ENCODE data around the gene PRDM16. TPM values are rescaled to one million over a fixed set of nuclear protein-coding genes. Genes with fewer than 3 reads are reported as not detected.

Gene PRDM16
- total and polyA plus RNA-seq, 2 of the 13 experiments (the other 11 are each of a cell fraction or from before 2014, with no cell fraction given): 0.15 to 0.81 TPM

DNA sequence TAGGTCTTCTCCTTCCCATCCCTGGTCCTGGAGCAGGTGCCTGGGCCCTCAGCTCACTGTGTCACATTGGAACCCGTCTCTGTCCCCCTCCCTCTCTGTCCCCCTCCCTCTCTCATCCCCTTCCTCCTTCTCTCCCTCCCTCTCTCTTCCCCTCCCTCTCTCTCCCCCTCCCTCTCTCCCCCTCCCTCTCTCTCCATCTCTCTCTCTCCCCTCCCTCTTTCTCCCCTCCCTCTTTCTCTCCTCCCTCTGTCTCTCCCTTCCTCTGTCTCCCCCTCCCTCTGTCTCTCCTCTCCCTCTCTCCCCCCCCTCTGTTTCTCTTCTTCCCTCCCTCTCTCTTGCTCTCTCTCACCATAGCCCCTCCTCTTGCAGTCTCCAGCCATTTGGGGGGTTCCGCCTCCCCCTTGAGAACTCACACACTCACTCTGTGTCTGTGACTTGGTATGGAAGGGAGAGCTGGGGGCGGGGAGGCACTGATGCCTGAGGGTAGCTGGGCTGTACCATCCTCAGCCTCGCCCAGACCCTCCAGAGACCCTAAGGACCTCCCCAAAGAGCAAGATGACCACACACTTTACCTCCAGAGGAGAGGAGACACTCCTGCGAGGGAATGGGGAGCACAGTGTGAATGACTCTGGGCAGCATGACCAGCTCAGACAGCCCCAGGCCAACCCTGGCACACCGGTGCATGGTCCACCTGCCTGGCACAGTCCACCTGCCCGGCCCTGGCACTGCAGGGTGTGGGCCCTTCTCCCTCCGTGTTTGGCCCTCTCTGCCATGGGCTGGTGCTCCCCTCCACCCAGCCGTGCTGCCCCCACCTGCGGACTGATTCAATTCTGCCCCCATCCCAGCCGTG is 282.7 kb downstream of the PRDM16 start:
- BruUV-seq (replicated peaks): no TSS peak
- ChIA-PET CTCF (ENCODE audit: low intra/inter-chr PET ratio, low total read pairs) (interaction anchor here (2.8 kb wide), 1 partner anchor 58 kb away, joined by 7 read pairs; no protein-coding TSS in a partner anchor), POLR2A (interaction anchor here (1.5 to 5.4 kb wide), 4 partner anchors 12 to 58 kb away, joined by 5 to 78 read pairs (median 54); no protein-coding TSS in a partner anchor)
- Histone ChIP-seq H3K79me2 (ENCODE audit: insufficient read depth, low read length) (no peaks in the 10 kb centered on the region), H3K4me3 (replicated peaks in 1 of 3; ENCODE audit: insufficient read depth in 1 of 3, low read depth in 2 of 3, low read length in 3 of 3) (no peak overlapping the region), H3K4me1 (ENCODE audit: insufficient read depth, low read length) (peaks cover 88% of the 10 kb centered on the region), H4K20me1 (ENCODE audit: insufficient read depth, low read length) (no peaks in the 10 kb centered on the region), H2AFZ (ENCODE audit: low read length) (no peak overlapping the region), H3K27ac (ENCODE audit: extremely low read length, insufficient read depth, low read length) (no peak overlapping the region), H3K4me2 (ENCODE audit: low read depth, low read length) (peak overlapping the region; percentile 62; the same call in 1 of the 2 replicates), H3K9ac (ENCODE audit: insufficient read depth, low read depth, low read length) (no peak overlapping the region), H3K36me3 (replicated peaks in 1 of 2; ENCODE audit: control insufficient read depth in 1 of 2, insufficient read depth in 2 of 2, low read length in 2 of 2) (no peaks in the 10 kb centered on the region), H3K27me3 (ENCODE audit: control insufficient read depth in 1 of 2, insufficient read depth in 2 of 2, low read length in 2 of 2) (no peaks in the 10 kb centered on the region), H3K9me3 (ENCODE audit: low read length) (no peaks in the 10 kb centered on the region)
- intact Hi-C loops (cut with micrococcal nuclease; ENCODE audit: unreplicated experiment) (no loop called here), in situ Hi-C loops (cut with HindIII; ENCODE audit: extremely low pct_ligation_motif_present, low pct_unique_long_range_greater_than_20kb) (no loop called here)
- DNase-seq (ENCODE audit: low spot score) (no peak), ATAC-seq (no peak), FAIRE-seq (no peak)
- WGBS (ENCODE audit: low lambda C conversion rate): 85% methylated on average over 8 of the region's 11 CpGs
- TF ChIP-seq NFKB2 (CRISPR knock-in tag; IDR thresholded peaks at IDR 0.05; ENCODE audit: borderline replicate concordance): no peak
- no peak for TF ChIP-seq ZKSCAN8 (CRISPR knock-in tag; IDR thresholded peaks at IDR 0.05; ENCODE audit: borderline replicate concordance)
- TF ChIP-seq ZNF660 (CRISPR knock-in tag; IDR thresholded peaks at IDR 0.05; ENCODE audit: borderline replicate concordance, low read depth): no peak
- TF ChIP-seq, protein P1, sequence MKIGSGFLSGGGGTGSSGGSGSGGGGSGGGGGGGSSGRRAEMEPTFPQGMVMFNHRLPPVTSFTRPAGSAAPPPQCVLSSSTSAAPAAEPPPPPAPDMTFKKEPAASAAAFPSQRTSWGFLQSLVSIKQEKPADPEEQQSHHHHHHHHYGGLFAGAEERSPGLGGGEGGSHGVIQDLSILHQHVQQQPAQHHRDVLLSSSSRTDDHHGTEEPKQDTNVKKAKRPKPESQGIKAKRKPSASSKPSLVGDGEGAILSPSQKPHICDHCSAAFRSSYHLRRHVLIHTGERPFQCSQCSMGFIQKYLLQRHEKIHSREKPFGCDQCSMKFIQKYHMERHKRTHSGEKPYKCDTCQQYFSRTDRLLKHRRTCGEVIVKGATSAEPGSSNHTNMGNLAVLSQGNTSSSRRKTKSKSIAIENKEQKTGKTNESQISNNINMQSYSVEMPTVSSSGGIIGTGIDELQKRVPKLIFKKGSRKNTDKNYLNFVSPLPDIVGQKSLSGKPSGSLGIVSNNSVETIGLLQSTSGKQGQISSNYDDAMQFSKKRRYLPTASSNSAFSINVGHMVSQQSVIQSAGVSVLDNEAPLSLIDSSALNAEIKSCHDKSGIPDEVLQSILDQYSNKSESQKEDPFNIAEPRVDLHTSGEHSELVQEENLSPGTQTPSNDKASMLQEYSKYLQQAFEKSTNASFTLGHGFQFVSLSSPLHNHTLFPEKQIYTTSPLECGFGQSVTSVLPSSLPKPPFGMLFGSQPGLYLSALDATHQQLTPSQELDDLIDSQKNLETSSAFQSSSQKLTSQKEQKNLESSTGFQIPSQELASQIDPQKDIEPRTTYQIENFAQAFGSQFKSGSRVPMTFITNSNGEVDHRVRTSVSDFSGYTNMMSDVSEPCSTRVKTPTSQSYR (CRISPR knock-in tag; IDR thresholded peaks at IDR 0.05; ENCODE audit: borderline replicate concordance): no peak
- TF ChIP-seq MAFF (IDR thresholded peaks at IDR 0.05; ENCODE audit: low read depth, low read length): no peak
- TF ChIP-seq, protein P2, sequence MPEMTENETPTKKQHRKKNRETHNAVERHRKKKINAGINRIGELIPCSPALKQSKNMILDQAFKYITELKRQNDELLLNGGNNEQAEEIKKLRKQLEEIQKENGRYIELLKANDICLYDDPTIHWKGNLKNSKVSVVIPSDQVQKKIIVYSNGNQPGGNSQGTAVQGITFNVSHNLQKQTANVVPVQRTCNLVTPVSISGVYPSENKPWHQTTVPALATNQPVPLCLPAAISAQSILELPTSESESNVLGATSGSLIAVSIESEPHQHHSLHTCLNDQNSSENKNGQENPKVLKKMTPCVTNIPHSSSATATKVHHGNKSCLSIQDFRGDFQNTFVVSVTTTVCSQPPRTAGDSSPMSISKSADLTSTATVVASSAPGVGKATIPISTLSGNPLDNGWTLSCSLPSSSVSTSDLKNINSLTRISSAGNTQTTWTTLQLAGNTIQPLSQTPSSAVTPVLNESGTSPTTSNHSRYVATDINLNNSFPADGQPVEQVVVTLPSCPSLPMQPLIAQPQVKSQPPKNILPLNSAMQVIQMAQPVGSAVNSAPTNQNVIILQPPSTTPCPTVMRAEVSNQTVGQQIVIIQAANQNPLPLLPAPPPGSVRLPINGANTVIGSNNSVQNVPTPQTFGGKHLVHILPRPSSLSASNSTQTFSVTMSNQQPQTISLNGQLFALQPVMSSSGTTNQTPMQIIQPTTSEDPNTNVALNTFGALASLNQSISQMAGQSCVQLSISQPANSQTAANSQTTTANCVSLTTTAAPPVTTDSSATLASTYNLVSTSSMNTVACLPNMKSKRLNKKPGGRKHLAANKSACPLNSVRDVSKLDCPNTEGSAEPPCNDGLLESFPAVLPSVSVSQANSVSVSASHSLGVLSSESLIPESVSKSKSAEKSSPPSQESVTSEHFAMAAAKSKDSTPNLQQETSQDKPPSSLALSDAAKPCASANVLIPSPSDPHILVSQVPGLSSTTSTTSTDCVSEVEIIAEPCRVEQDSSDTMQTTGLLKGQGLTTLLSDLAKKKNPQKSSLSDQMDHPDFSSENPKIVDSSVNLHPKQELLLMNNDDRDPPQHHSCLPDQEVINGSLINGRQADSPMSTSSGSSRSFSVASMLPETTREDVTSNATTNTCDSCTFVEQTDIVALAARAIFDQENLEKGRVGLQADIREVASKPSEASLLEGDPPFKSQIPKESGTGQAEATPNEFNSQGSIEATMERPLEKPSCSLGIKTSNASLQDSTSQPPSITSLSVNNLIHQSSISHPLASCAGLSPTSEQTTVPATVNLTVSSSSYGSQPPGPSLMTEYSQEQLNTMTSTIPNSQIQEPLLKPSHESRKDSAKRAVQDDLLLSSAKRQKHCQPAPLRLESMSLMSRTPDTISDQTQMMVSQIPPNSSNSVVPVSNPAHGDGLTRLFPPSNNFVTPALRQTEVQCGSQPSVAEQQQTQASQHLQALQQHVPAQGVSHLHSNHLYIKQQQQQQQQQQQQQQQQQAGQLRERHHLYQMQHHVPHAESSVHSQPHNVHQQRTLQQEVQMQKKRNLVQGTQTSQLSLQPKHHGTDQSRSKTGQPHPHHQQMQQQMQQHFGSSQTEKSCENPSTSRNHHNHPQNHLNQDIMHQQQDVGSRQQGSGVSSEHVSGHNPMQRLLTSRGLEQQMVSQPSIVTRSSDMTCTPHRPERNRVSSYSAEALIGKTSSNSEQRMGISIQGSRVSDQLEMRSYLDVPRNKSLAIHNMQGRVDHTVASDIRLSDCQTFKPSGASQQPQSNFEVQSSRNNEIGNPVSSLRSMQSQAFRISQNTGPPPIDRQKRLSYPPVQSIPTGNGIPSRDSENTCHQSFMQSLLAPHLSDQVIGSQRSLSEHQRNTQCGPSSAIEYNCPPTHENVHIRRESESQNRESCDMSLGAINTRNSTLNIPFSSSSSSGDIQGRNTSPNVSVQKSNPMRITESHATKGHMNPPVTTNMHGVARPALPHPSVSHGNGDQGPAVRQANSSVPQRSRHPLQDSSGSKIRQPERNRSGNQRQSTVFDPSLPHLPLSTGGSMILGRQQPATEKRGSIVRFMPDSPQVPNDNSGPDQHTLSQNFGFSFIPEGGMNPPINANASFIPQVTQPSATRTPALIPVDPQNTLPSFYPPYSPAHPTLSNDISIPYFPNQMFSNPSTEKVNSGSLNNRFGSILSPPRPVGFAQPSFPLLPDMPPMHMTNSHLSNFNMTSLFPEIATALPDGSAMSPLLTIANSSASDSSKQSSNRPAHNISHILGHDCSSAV (CRISPR knock-in tag; IDR thresholded peaks at IDR 0.05; ENCODE audit: borderline replicate concordance): no peak
- TF ChIP-seq, protein P3, sequence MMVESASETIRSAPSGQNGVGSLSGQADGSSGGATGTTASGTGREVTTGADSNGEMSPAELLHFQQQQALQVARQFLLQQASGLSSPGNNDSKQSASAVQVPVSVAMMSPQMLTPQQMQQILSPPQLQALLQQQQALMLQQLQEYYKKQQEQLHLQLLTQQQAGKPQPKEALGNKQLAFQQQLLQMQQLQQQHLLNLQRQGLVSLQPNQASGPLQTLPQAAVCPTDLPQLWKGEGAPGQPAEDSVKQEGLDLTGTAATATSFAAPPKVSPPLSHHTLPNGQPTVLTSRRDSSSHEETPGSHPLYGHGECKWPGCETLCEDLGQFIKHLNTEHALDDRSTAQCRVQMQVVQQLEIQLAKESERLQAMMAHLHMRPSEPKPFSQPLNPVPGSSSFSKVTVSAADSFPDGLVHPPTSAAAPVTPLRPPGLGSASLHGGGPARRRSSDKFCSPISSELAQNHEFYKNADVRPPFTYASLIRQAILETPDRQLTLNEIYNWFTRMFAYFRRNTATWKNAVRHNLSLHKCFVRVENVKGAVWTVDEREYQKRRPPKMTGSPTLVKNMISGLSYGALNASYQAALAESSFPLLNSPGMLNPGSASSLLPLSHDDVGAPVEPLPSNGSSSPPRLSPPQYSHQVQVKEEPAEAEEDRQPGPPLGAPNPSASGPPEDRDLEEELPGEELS (CRISPR knock-in tag; IDR thresholded peaks at IDR 0.05): no peak
- no peak for TF ChIP-seq BHLHE40 (IDR thresholded peaks at IDR 0.05; ENCODE audit: low read length)
